ACC112 (cell line): ENCODE results near the gene LPIN1.

Experiments
- H2AFZ ChIP-seq: fragments of 200-600 bp; sonication (generic); one replicate; pipeline ENCODE4 v1.6.0; 2017; ENCODE audit warnings: antibody characterized with exemption, low read length; ENCODE audit not compliant: unreplicated experiment
- H3K27ac ChIP-seq: fragments of 200-600 bp; sonication (generic); 2 replicates; pipeline ENCODE4 v1.5.1; 2014; ENCODE audit warnings: low read depth, mild to moderate bottlenecking, antibody characterized with exemption, low read length, moderate library complexity
- H3K27me3 ChIP-seq: fragments of 200-600 bp; sonication (generic); 2 replicates; pipeline ENCODE4 v1.6.1; 2014; ENCODE audit warnings: mild to moderate bottlenecking, antibody characterized with exemption, low read length, moderate library complexity, mixed read lengths; ENCODE audit not compliant: insufficient read depth
- H3K36me3 ChIP-seq: fragments of 200-600 bp; sonication (generic); 2 replicates; pipeline ENCODE4 v1.6.1; 2016; ENCODE audit warnings: mild to moderate bottlenecking, antibody characterized with exemption, low read length, moderate library complexity, mixed read lengths; ENCODE audit not compliant: insufficient read depth
- H3K4me1 ChIP-seq: fragments of 200-600 bp; sonication (generic); one replicate; pipeline ENCODE4 v1.6.1; 2016; ENCODE audit warnings: low read length, mixed read lengths; ENCODE audit not compliant: insufficient read depth, unreplicated experiment, control insufficient read depth
- H3K4me3 ChIP-seq: fragments of 200-600 bp; sonication (generic); 2 replicates; pipeline ENCODE4 v1.5.1; 2014; ENCODE audit warnings: mild to moderate bottlenecking, low read depth, low read length
- H3K79me2 ChIP-seq: fragments of 200-600 bp; sonication (generic); one replicate; pipeline ENCODE4 v1.6.0; 2016; ENCODE audit warnings: low read length; ENCODE audit not compliant: control insufficient read depth, unreplicated experiment, insufficient read depth

The LPIN1 gene

GRCh38 chr2:11824901-11825828 is 78.7 kb downstream of the LPIN1 start:
- H3K27me3 ChIP-seq: no peaks in the 10 kb centered on the region
- H3K4me1 ChIP-seq: peaks cover 12% of the 10 kb centered on the region
- no peaks in the 10 kb centered on the region for H3K79me2 ChIP-seq
- no peak overlapping the region for H3K4me3 ChIP-seq
- H2AFZ ChIP-seq: no peak overlapping the region
- peaks cover 18% of the 10 kb centered on the region for H3K36me3 ChIP-seq
- H3K27ac ChIP-seq: no peak overlapping the region

GRCh38 chr2:11827547-11827946 is 81.1 kb downstream of the LPIN1 start:
- Histone ChIP-seq H2AFZ (no peak overlapping the region), H3K27me3 (no peaks in the 10 kb centered on the region), H3K79me2 (no peaks in the 10 kb centered on the region), H3K36me3 (peaks cover 18% of the 10 kb centered on the region), H3K4me3 (no peak overlapping the region), H3K4me1 (peaks cover 24% of the 10 kb centered on the region), H3K27ac (no peak overlapping the region)

- H2AFZ ChIP-seq: no peak overlapping the region
- H3K4me3 ChIP-seq: no peak overlapping the region
- no peaks in the 10 kb centered on the region for H3K79me2 ChIP-seq
- H3K27ac ChIP-seq: peak overlapping the region; percentile 90
- peaks cover 11% of the 10 kb centered on the region; the same call in 1 of the 2 replicates for H3K36me3 ChIP-seq
- peaks cover 31% of the 10 kb centered on the region for H3K4me1 ChIP-seq
- H3K27me3 ChIP-seq: no peaks in the 10 kb centered on the region
Observed at GRCh38 chr2:11828933-11829323, 82.5 kb downstream of the LPIN1 start.

GRCh38 chr2:11829324-11829946 is 83.0 kb downstream of the LPIN1 start:
- peak overlapping the region; percentile 46 for H3K4me3 ChIP-seq
- peak overlapping the region; percentile 8 for H2AFZ ChIP-seq
- peaks cover 10% of the 10 kb centered on the region; the same call in 1 of the 2 replicates for H3K36me3 ChIP-seq
- peak overlapping the region; percentile 90 for H3K27ac ChIP-seq
- peaks cover 31% of the 10 kb centered on the region for H3K4me1 ChIP-seq
- H3K27me3 ChIP-seq: no peaks in the 10 kb centered on the region
- no peaks in the 10 kb centered on the region for H3K79me2 ChIP-seq

- H2AFZ ChIP-seq: peak overlapping the region; percentile 76
- peak overlapping the region; percentile 65 for H3K4me3 ChIP-seq
- H3K36me3 ChIP-seq: peaks cover 8% of the 10 kb centered on the region; the same call in 1 of the 2 replicates
- H3K79me2 ChIP-seq: no peaks in the 10 kb centered on the region
- no peaks in the 10 kb centered on the region for H3K27me3 ChIP-seq
- H3K27ac ChIP-seq: peak overlapping the region; percentile 90
- H3K4me1 ChIP-seq: peaks cover 31% of the 10 kb centered on the region
Observed at GRCh38 chr2:11829947-11830707, 83.7 kb downstream of the LPIN1 start.

- Histone ChIP-seq H3K27ac (peak overlapping the region; percentile 90), H3K27me3 (no peaks in the 10 kb centered on the region), H3K79me2 (no peaks in the 10 kb centered on the region), H2AFZ (peak overlapping the region; percentile 76), H3K4me3 (peak overlapping the region; percentile 65), H3K4me1 (peaks cover 31% of the 10 kb centered on the region), H3K36me3 (peaks cover 2% of the 10 kb centered on the region; the same call in 1 of the 2 replicates)
Observed at GRCh38 chr2:11830708-11831301, 84.4 kb downstream of the LPIN1 start.

GRCh38 chr2:11831415-11831814 is 85.0 kb downstream of the LPIN1 start:
- H3K79me2 ChIP-seq: no peaks in the 10 kb centered on the region
- no peak overlapping the region for H3K4me3 ChIP-seq
- H3K36me3 ChIP-seq: no peaks in the 10 kb centered on the region
- H2AFZ ChIP-seq: no peak overlapping the region
- no peaks in the 10 kb centered on the region for H3K27me3 ChIP-seq
- H3K27ac ChIP-seq: peak overlapping the region; percentile 90; the same call in 1 of the 2 replicates
- peaks cover 31% of the 10 kb centered on the region for H3K4me1 ChIP-seq

- H3K36me3 ChIP-seq: no peaks in the 10 kb centered on the region
- no peak overlapping the region for H3K4me3 ChIP-seq
- H3K79me2 ChIP-seq: no peaks in the 10 kb centered on the region
- H3K27me3 ChIP-seq: no peaks in the 10 kb centered on the region
- no peak overlapping the region for H3K27ac ChIP-seq
- no peak overlapping the region for H2AFZ ChIP-seq
- peaks cover 31% of the 10 kb centered on the region for H3K4me1 ChIP-seq
Observed at GRCh38 chr2:11832531-11832930, 86.1 kb downstream of the LPIN1 start.

GRCh38 chr2:11833601-11834000 is 87.2 kb downstream of the LPIN1 start:
- Histone ChIP-seq H3K4me1 (peaks cover 31% of the 10 kb centered on the region), H2AFZ (no peak overlapping the region), H3K79me2 (no peaks in the 10 kb centered on the region), H3K4me3 (no peak overlapping the region), H3K27me3 (no peaks in the 10 kb centered on the region), H3K36me3 (no peaks in the 10 kb centered on the region), H3K27ac (no peak overlapping the region)

- Histone ChIP-seq H3K27ac (no peak overlapping the region), H3K27me3 (no peaks in the 10 kb centered on the region), H2AFZ (no peak overlapping the region), H3K4me3 (no peak overlapping the region), H3K36me3 (no peaks in the 10 kb centered on the region), H3K79me2 (no peaks in the 10 kb centered on the region), H3K4me1 (peaks cover 19% of the 10 kb centered on the region)
Observed at GRCh38 chr2:11835403-11835802, 89.0 kb downstream of the LPIN1 start.
